Testis (tissue), 3 donors: ENCODE results near the gene SEMA4D. TPM values are rescaled to one million over a fixed set of nuclear protein-coding genes. Genes with fewer than 3 reads are reported as not detected.
"Not testable (repeated sequence)": the region's sequence is repeated elsewhere in the genome, so short reads cannot be mapped to it uniquely, and the experiment has no call there.

Experiments
- DNase-seq: peaks from one replicate; pipeline ENCODE4 v3.0.0-alpha.2; 2019
- H3K27ac ChIP-seq, 2 donors: fragments of 200-600 bp; sonication (generic); one replicate each; pipeline ENCODE4 v1.5.1; 2019
- H3K27me3 ChIP-seq: fragments of 200-600 bp; sonication (generic); one replicate; pipeline ENCODE4 v1.5.1; 2019
- H3K36me3 ChIP-seq: fragments of 200-600 bp; sonication (generic); one replicate; pipeline ENCODE4 v1.5.1; 2017; ENCODE audit warnings: low read depth; ENCODE audit errors: missing control alignments
- H3K4me1 ChIP-seq: fragments of 200-600 bp; sonication (generic); one replicate; pipeline ENCODE4 v1.5.1; 2019
- H3K4me3 ChIP-seq, 2 donors: fragments of 200-600 bp; sonication (generic); one replicate each; pipeline ENCODE4 v1.5.1; 2017 to 2019
- H3K9me3 ChIP-seq: fragments of 200-600 bp; sonication (generic); one replicate; pipeline ENCODE4 v1.5.1; 2017
- POLR2A ChIP-seq: fragments of 450-650 bp; IDR thresholded peaks from one replicate; pipeline ENCODE4 v1.6.1; 2017; ENCODE audit warnings: antibody characterized with exemption, mild to moderate bottlenecking, moderate library complexity
- WGBS, 2 donors: methylation state at CpG; one replicate each; pipeline ENCODE4 v1.1.5; 2018; 5-methylcytosine and 5-hydroxymethylcytosine counted together
- intact Hi-C: fragments of 100-400 bp; cut with DNase I; formaldehyde crosslinking; loops from one replicate; pipeline ENCODE4 v1.15.1; 2023; ENCODE audit warnings: low total_unique reads
- polyA plus RNA-seq: library from polyadenylated mRNA; stranded (reverse); fragments of 350-450 nt; fragmentation: Illumina TruSeq; extraction: RNeasy Lipid Tissue Mini Kit (QIAGEN cat#74804); gene quantifications from one replicate; pipeline ENCODE4 v1.2.3, GENCODE V29; 2014; ENCODE audit warnings: low read depth, low replicate concordance; ENCODE audit not compliant: insufficient read depth
- total RNA-seq, 2 donors: library from RNA; depleted of rRNA; stranded (reverse); fragments of >200 nt; gene quantifications; one replicate each; pipeline ENCODE4 v1.2.3, GENCODE V29; 2016
- TF ChIP-seq, protein P1 (sequence below), 3 experiments: fragments of 450-650 bp in 2 of 3; fragments of 200-600 bp in 1 of 3; sonication (generic) in 1 of 3; IDR thresholded peaks; one replicate each; pipeline ENCODE4 v1.5.1; 2016 to 2019; ENCODE audit warnings: antibody characterized with exemption in 3 of 3, mild to moderate bottlenecking in 2 of 3, moderate library complexity in 1 of 3

SEMA4D gene
- total and polyA plus RNA-seq, 3 donors from 2014 or later = 26.2 to 53.1 (median 38.7) TPM

- H3K4me3 ChIP-seq = no peak overlapping the region
- 83 to 89% methylated on average over 14 to 15 of the region's 15 CpGs for WGBS, 2 donors
- DNase-seq = no peak
- peaks cover 13% of the 10 kb centered on the region for H3K4me1 ChIP-seq
- no peaks in the 10 kb centered on the region for H3K27me3 ChIP-seq
- intact Hi-C loops = no loop called here
- no peaks in the 10 kb centered on the region for H3K36me3 ChIP-seq
- H3K27ac ChIP-seq = no peak overlapping the region
- TF ChIP-seq POLR2A = no peak
- H3K9me3 ChIP-seq = no peaks in the 10 kb centered on the region
Observed at GRCh38 chr9:89480825-89481537, 16.9 kb downstream of the SEMA4D start.

DNA sequence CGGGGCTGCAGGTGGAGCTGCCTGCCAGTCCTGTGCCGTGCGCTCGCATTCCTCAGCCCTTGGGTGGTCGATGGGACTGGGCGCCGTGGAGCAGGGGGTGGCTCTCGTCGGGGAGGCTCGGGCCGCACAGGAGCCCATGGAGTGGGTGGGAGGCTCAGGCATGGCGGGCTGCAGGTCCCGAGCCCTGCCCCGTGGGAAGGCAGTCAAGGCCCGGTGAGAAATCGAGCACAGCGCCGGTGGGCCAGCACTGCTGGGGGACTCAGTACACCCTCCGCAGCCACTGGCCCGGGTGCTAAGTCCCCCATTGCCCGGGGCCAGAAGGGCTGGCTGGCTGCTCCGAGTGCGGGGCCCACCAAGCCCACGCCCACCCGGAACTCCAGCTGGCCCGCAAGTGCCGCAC is 17.5 kb downstream of the SEMA4D start:
- H3K27me3 ChIP-seq, H3K36me3 ChIP-seq, intact Hi-C loops, DNase-seq, H3K9me3 ChIP-seq, H3K27ac ChIP-seq, H3K4me3 ChIP-seq: not testable (repeated sequence)
- WGBS, 2 donors = 90% methylated on average over 23 of the region's 27 CpGs; no CpG with 5 or more reads in 1 of the 2 donors
- peaks cover 13% of the 10 kb centered on the region for H3K4me1 ChIP-seq

DNA sequence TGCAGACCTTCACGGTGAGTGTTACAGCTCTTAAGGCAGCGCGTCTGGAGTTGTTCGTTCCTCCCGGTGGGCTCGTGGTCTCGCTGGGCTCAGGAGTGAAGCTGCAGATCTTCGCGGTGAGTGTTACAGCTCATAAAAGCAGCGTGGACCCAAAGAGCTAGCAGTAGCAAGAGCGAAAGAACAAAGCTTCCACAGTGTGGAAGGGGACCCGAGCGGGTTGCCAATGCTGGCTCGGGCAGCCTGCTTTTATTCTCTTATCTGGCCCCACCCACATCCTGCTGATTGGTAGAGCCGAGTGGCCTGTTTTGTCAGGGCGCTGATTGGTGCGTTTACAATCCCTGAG is 18.3 kb downstream of the SEMA4D start:
- intact Hi-C loops, H3K9me3 ChIP-seq: not testable (repeated sequence)

GRCh38 chr9:89478821-89479668 is 18.9 kb downstream of the SEMA4D start:
- 82 to 89% methylated on average over 13 to 16 of the region's 16 CpGs for WGBS, 2 donors
- Histone ChIP-seq H3K4me1 (peaks cover 13% of the 10 kb centered on the region), H3K27ac (no peak overlapping the region), H3K9me3 (no peaks in the 10 kb centered on the region), H3K36me3 (no peaks in the 10 kb centered on the region), H3K4me3 (no peak overlapping the region), H3K27me3 (no peaks in the 10 kb centered on the region)
- DNase-seq = no peak
- no peak for TF ChIP-seq POLR2A
- intact Hi-C loops = no loop called here

More for the DNA sequence above, 18.3 kb downstream of the SEMA4D start:
- DNase-seq, H3K4me3 ChIP-seq, H3K36me3 ChIP-seq, H3K27ac ChIP-seq, H3K27me3 ChIP-seq: not testable (repeated sequence)
- peaks cover 13% of the 10 kb centered on the region for H3K4me1 ChIP-seq
- 65 to 72% methylated on average over 13 to 17 of the region's 17 CpGs for WGBS, 2 donors

GRCh38 chr9:89477811-89478630 is 19.9 kb downstream of the SEMA4D start:
- intact Hi-C loops = no loop called here
- 51 to 52% methylated on average over 9 of the region's 9 CpGs for WGBS, 2 donors
- H3K36me3 ChIP-seq = no peaks in the 10 kb centered on the region
- DNase-seq = peak; percentile 46
- no peaks in the 10 kb centered on the region for H3K27me3 ChIP-seq
- H3K4me3 ChIP-seq = no peak overlapping the region
- H3K27ac ChIP-seq = no peak overlapping the region
- TF ChIP-seq, protein P1, sequence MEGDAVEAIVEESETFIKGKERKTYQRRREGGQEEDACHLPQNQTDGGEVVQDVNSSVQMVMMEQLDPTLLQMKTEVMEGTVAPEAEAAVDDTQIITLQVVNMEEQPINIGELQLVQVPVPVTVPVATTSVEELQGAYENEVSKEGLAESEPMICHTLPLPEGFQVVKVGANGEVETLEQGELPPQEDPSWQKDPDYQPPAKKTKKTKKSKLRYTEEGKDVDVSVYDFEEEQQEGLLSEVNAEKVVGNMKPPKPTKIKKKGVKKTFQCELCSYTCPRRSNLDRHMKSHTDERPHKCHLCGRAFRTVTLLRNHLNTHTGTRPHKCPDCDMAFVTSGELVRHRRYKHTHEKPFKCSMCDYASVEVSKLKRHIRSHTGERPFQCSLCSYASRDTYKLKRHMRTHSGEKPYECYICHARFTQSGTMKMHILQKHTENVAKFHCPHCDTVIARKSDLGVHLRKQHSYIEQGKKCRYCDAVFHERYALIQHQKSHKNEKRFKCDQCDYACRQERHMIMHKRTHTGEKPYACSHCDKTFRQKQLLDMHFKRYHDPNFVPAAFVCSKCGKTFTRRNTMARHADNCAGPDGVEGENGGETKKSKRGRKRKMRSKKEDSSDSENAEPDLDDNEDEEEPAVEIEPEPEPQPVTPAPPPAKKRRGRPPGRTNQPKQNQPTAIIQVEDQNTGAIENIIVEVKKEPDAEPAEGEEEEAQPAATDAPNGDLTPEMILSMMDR (IDR thresholded peaks at IDR 0.05) = no peak
- TF ChIP-seq POLR2A = no peak
- peaks cover 13% of the 10 kb centered on the region for H3K4me1 ChIP-seq
- no peaks in the 10 kb centered on the region for H3K9me3 ChIP-seq

- H3K36me3 ChIP-seq = no peaks in the 10 kb centered on the region
- H3K9me3 ChIP-seq = no peaks in the 10 kb centered on the region
- no peak overlapping the region for H3K27ac ChIP-seq
- H3K4me1 ChIP-seq = peaks cover 13% of the 10 kb centered on the region
- 70 to 76% methylated on average over 7 of the region's 7 CpGs for WGBS, 2 donors
- no peaks in the 10 kb centered on the region for H3K27me3 ChIP-seq
- intact Hi-C loops = no loop called here
- no peak for TF ChIP-seq POLR2A
- TF ChIP-seq, protein P1 (IDR thresholded peaks at IDR 0.05) = no peak
- H3K4me3 ChIP-seq = no peak overlapping the region
- DNase-seq = no peak
Observed at GRCh38 chr9:89477384-89477783, 20.5 kb downstream of the SEMA4D start.
